Measurements from ENCODE around the gene RPS23. TPM values are rescaled to one million over a fixed set of nuclear protein-coding genes. Genes with fewer than 3 reads are reported as not detected.

Gene RPS23
- total RNA-seq = 1,000 to 10,000 TPM; 1,979 to 2,058 TPM

- Mint-ChIP-seq H3K4me1 (peaks cover 30% of the 10 kb centered on the region), H3K27me3 (no peaks in the 10 kb centered on the region)
- peak; percentile 88 for DNase-seq
Observed at GRCh38 chr5:82277987-82278710, at the start of gene RPS23. RPS23 (minus strand) TSS chr5:82278354; CDS start chr5:82278323, 31 bp downstream.

GRCh38 chr5:82327941-82328340 lies 49.8 kb upstream of the RPS23 start:
- no peak for DNase-seq
- no peak for ATAC-seq (ENCODE audit: low read depth)
- Mint-ChIP-seq H3K4me3 (no peak overlapping the region), H3K36me3 (no peaks in the 10 kb centered on the region), H3K27me3 (peaks cover 10% of the 10 kb centered on the region), H3K9me3 (peaks cover 3% of the 10 kb centered on the region), H3K4me1 (no peaks in the 10 kb centered on the region), H3K27ac (no peak overlapping the region)
- POLR2A ChIA-PET = no interaction called here

More at GRCh38 chr5:82277987-82278710, at the start of gene RPS23:
- peak within 1 kb of the TSS; percentile 88 for H3K4me3 Mint-ChIP-seq
- H3K9me3 Mint-ChIP-seq = no peaks in the 10 kb centered on the region
- H3K36me3 Mint-ChIP-seq = peaks cover 26% of the 10 kb centered on the region
- ATAC-seq (ENCODE audit: low read depth) = peak; percentile 93
- H3K27ac Mint-ChIP-seq = peak within 1 kb of the TSS; percentile 96
- POLR2A ChIA-PET = interaction anchor here (0.7 to 2.5 kb wide), 11 partner anchors 10 to 976 kb away, joined by 3 to 13 read pairs (median 4); partner anchors contain the start of genes ATG10, SSBP2 and XRCC4

DNA sequence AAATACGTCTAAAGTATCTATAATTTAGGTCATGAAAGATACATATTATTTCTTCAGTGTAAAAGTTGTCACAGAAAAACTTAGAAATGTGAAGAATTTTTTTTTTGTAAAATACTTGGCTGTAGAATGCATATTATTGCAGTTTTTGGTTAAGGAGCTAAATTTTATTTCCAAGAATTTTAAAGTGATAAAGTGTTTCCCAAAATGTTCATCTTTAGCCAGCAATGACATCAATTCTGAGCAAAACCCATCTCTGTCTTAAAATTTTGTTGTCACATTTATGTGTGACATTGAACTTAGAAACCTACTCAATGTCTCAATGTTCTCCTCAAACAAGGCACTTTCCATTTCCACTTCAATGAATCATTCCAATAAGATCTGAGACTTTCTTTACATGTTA lies 47.8 kb upstream of the RPS23 start:
- POLR2A ChIA-PET = no interaction called here
- no peak for ATAC-seq (ENCODE audit: low read depth)
- Mint-ChIP-seq H3K27me3 (peaks cover 16% of the 10 kb centered on the region), H3K27ac (no peak overlapping the region), H3K4me1 (no peaks in the 10 kb centered on the region), H3K9me3 (peaks cover 5% of the 10 kb centered on the region), H3K4me3 (no peak overlapping the region), H3K36me3 (no peaks in the 10 kb centered on the region)
- no peak for DNase-seq

DNA sequence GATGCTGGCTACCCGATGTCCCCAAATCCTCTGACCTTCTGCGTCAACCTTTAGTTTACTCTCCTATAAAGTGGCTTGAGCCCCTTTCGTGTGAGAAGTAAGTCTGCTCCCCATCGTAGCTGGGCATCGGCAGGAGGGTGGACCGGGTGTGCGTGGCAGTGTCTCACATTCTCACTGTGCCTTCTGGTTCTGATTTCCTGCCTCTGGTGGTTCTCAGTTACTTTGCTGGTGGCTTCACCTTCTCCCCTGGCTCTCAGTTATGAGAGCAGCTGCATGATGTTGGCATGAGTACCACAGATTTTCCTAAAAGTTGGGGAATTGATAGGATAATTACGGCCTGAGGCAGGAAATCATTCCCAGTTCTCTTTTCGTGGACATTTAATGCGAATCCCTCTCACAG lies 47.0 kb upstream of the RPS23 start:
- DNase-seq (no peak), ATAC-seq (ENCODE audit: low read depth) (no peak)
- POLR2A ChIA-PET = no interaction called here
- Mint-ChIP-seq H3K9me3 (peaks cover 5% of the 10 kb centered on the region), H3K27me3 (peaks cover 16% of the 10 kb centered on the region), H3K4me3 (no peak overlapping the region), H3K27ac (no peak overlapping the region), H3K4me1 (no peaks in the 10 kb centered on the region), H3K36me3 (no peaks in the 10 kb centered on the region)

DNA sequence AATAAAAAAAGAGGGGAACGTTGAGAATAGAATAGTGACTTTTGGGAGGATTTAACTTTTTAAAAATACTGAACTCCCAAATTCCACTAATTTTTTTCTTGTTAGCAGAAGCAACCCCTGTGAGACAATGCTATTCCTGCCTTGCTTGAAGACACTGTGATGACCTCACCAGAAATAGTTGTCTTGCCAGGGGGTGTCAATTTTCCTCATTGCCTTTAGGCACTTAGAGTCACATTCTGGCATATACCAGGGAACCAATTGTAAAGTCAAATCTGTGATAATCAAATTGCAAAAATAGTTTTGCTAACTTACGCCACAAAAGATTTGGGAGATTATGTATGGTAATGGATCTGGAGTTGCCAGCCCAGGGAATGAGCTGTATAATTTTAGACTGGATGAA lies 42.8 kb upstream of the RPS23 start:
- H3K4me3 Mint-ChIP-seq = no peak overlapping the region
- H3K27me3 Mint-ChIP-seq = peaks cover 14% of the 10 kb centered on the region
- no peaks in the 10 kb centered on the region for H3K4me1 Mint-ChIP-seq
- ATAC-seq (ENCODE audit: low read depth) (no peak), DNase-seq (no peak)
- peaks cover 2% of the 10 kb centered on the region for H3K9me3 Mint-ChIP-seq
- H3K27ac Mint-ChIP-seq = no peak overlapping the region
- POLR2A ChIA-PET = no interaction called here
- no peaks in the 10 kb centered on the region for H3K36me3 Mint-ChIP-seq

DNA sequence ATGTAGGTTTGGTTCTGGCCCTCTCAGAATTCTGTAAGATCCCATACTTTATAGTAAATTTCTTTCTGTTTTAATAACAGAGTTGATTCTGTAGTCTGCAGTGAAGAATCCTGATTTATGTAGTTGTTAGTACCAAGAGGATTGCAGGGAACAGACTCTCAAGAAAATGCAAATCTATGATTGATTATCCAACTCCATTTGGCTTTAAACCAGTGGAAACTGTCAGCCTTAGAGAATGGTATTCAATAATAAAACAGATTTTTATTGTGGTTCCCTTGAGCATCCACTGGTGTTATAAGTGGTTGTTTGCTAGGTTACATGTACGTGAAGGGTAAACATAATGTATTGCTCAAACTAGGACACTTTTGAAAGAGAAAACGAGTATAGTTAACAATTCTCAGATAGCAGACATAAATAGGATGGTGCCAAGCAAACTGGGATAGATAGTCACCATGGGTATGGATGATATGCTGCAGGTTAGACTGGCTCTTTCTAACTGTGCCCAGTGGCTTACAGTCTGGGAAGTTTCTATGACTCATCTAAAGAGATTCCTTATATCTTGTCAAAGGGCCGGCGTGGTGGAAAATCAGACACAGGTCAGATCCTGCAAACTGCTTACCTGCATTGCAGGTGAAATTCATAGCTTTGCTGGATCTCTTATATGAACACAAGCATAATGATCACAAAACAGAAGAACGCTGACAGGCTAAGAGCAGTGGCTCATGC lies 41.7 kb upstream of the RPS23 start:
- Mint-ChIP-seq H3K27ac (no peak overlapping the region), H3K4me1 (peaks cover 2% of the 10 kb centered on the region), H3K4me3 (no peak overlapping the region), H3K9me3 (peaks cover 2% of the 10 kb centered on the region), H3K36me3 (peaks cover 2% of the 10 kb centered on the region), H3K27me3 (peaks cover 9% of the 10 kb centered on the region)
- ATAC-seq (ENCODE audit: low read depth) (no peak), DNase-seq (no peak)
- POLR2A ChIA-PET = no interaction called here

DNA sequence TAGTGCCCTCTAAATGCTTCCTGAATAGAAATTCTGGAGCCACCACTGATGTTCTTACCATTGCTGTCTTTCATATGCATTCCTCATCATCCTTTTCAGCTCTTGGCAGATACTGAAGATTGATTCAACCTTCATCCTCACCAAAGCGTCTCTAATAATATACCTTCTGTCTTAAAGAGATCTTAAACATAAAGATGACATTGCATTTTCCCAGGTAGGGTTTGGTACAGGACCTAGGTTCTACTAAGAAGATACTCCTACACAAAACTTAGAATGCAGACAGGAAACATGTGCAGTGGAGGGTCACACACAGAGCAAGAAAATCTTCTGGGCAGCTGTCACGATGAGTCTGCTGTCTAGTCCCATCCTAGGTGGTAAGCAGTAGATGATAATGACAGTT lies 41.0 kb upstream of the RPS23 start:
- peaks cover 2% of the 10 kb centered on the region for H3K9me3 Mint-ChIP-seq
- peaks cover 9% of the 10 kb centered on the region for H3K27me3 Mint-ChIP-seq
- H3K27ac Mint-ChIP-seq = no peak overlapping the region
- ATAC-seq (ENCODE audit: low read depth) = no peak
- no peak overlapping the region for H3K4me3 Mint-ChIP-seq
- peaks cover 2% of the 10 kb centered on the region for H3K4me1 Mint-ChIP-seq
- POLR2A ChIA-PET = no interaction called here
- peaks cover 2% of the 10 kb centered on the region for H3K36me3 Mint-ChIP-seq
- no peak for DNase-seq

DNA sequence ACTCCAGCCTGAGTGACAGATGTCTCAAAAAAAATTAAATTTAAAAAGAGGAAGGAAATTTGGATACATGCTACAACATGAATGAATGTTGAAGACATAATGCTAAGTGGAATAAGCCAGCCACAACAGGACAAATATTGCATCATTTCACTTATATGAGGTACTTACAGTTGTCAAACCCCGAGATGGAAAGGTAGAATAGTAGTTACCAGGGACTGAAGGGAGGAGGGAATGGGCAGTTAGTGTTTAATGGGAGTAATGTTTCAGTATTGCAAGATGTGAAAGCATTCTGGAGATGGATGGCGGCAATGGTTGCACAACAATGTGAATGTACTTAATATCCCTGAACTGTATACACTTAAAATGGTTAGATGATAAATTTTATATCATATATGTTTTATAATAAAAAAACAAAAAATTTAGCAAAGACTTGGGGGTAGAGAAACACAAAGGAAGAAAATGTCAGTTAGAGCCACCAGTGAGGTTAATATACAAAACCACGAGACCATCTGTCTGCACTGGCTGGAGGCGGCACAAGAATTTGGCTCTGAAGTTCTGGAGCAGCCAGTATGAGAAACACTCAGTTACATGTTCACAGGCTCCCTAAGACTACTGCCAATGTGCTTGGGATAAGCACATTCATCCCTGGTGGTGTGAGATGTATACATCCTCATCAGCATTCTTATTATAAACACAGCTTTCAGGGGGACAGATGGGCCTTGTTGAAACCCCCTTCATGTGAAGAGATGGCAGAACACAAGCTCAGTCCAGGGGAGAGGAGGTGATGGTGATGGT lies 37.0 kb upstream of the RPS23 start:
- POLR2A ChIA-PET = no interaction called here
- Mint-ChIP-seq H3K27me3 (peaks cover 2% of the 10 kb centered on the region), H3K9me3 (no peaks in the 10 kb centered on the region), H3K4me3 (no peak overlapping the region), H3K27ac (no peak overlapping the region), H3K4me1 (peaks cover 3% of the 10 kb centered on the region), H3K36me3 (peaks cover 4% of the 10 kb centered on the region)
- ATAC-seq (ENCODE audit: low read depth) = no peak
- no peak for DNase-seq

DNA sequence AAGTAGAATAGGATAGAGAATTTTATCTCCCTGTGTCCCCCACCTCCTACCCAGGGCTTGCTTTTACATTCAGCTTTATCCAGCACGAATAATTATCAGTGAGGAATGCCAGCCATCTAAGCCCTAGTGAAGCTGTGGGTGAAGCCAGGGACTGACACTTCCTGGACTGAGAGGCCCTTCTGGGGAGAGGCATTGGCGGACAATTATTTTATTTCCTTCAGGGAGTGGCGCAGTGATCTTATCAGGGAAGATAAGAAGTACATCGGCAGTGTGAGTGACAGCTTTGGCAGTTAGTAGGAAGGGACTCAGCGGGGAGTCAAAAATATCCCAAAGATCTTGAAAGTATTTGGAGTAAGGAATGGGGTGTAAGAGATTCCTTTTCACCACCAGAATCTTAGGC lies 34.9 kb upstream of the RPS23 start:
- H3K4me1 Mint-ChIP-seq = peaks cover 3% of the 10 kb centered on the region
- peaks cover 4% of the 10 kb centered on the region for H3K9me3 Mint-ChIP-seq
- H3K4me3 Mint-ChIP-seq = no peak overlapping the region
- ATAC-seq (ENCODE audit: low read depth) (no peak), DNase-seq (no peak)
- POLR2A ChIA-PET = no interaction called here
- H3K36me3 Mint-ChIP-seq = peaks cover 11% of the 10 kb centered on the region
- H3K27me3 Mint-ChIP-seq = no peaks in the 10 kb centered on the region
- no peak overlapping the region for H3K27ac Mint-ChIP-seq

DNA sequence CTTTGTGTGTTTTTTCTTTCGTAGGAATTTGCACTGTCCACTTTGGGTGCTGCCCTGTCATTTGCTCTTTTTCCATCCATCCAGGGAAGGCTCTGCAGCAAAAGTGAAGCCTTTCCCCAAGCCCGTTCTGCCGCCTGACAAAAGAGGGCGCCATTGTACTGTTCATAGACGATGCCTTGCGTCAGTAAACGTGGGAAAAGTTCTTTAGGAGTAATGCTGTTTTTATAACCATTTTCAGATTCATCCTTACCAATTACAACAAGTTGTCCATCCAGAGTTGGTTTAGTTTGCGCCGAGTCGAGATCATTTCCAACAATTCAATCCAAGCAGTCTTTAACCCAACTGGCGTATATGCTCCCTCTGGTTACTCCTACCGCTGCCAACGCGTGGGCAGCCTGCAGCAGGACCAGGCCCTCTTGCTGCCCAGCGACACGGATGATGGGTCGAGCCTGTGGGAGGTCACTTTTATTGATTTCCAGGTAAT lies 34.3 kb upstream of the RPS23 start:
- Mint-ChIP-seq H3K9me3 (peaks cover 4% of the 10 kb centered on the region), H3K4me3 (no peak overlapping the region), H3K4me1 (peaks cover 3% of the 10 kb centered on the region), H3K27me3 (no peaks in the 10 kb centered on the region), H3K36me3 (peaks cover 11% of the 10 kb centered on the region), H3K27ac (no peak overlapping the region)
- peak; percentile 34 for DNase-seq
- no peak for ATAC-seq (ENCODE audit: low read depth)
- POLR2A ChIA-PET = no interaction called here

DNA sequence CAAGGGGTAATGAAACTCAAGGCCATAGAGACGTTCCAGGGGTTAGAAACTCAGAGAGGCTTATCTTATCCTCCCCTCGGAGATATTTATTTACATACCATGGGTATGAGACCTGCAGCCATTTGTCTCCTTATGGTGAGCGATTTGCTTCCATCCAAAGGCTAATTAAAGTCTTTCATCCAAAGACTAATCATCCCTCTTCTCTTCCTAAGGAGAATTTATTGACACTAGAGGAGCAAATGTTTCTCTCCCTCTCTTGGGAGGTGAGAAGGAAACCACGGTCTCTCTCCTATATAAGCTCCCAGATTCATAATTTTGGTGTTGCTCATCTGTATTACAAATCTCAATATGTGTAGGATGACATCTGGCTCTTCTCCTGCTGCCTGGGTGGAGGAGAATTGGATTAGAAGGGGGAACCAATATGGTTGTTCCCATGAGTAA lies 31.0 kb upstream of the RPS23 start:
- H3K27me3 Mint-ChIP-seq = no peaks in the 10 kb centered on the region
- H3K27ac Mint-ChIP-seq = no peak overlapping the region
- peaks cover 4% of the 10 kb centered on the region for H3K9me3 Mint-ChIP-seq
- H3K36me3 Mint-ChIP-seq = peaks cover 9% of the 10 kb centered on the region
- ATAC-seq (ENCODE audit: low read depth) (no peak), DNase-seq (no peak)
- H3K4me3 Mint-ChIP-seq = no peak overlapping the region
- H3K4me1 Mint-ChIP-seq = peaks cover 1% of the 10 kb centered on the region
- POLR2A ChIA-PET = no interaction called here

- DNase-seq = no peak
- H3K27me3 Mint-ChIP-seq = no peaks in the 10 kb centered on the region
- H3K4me3 Mint-ChIP-seq = no peak overlapping the region
- H3K4me1 Mint-ChIP-seq = peaks cover 1% of the 10 kb centered on the region
- ATAC-seq (ENCODE audit: low read depth) = no peak
- peaks cover 9% of the 10 kb centered on the region for H3K36me3 Mint-ChIP-seq
- peaks cover 4% of the 10 kb centered on the region for H3K9me3 Mint-ChIP-seq
- H3K27ac Mint-ChIP-seq = no peak overlapping the region
- POLR2A ChIA-PET = interaction anchor here (0.7 kb wide), 1 partner anchor 1251 kb away, joined by 8 read pairs; no protein-coding TSS in a partner anchor
Observed at GRCh38 chr5:82308416-82308815, 30.3 kb upstream of the RPS23 start.

GRCh38 chr5:82307451-82307850 lies 29.3 kb upstream of the RPS23 start:
- no peaks in the 10 kb centered on the region for H3K27me3 Mint-ChIP-seq
- peaks cover 4% of the 10 kb centered on the region for H3K9me3 Mint-ChIP-seq
- no peak overlapping the region for H3K27ac Mint-ChIP-seq
- peaks cover 7% of the 10 kb centered on the region for H3K36me3 Mint-ChIP-seq
- H3K4me1 Mint-ChIP-seq = peaks cover 1% of the 10 kb centered on the region
- ATAC-seq (ENCODE audit: low read depth) (no peak), DNase-seq (no peak)
- POLR2A ChIA-PET = no interaction called here
- no peak overlapping the region for H3K4me3 Mint-ChIP-seq
